Measurements from ENCODE around the gene PDXP. TPM values are rescaled to one million over a fixed set of nuclear protein-coding genes. Genes with fewer than 3 reads are reported as not detected.

Gene PDXP
- total and polyA plus RNA-seq, 2 of the 13 experiments (the other 11 are each of a cell fraction or from before 2014, with no cell fraction given): 58.2 to 70.6 TPM

DNA sequence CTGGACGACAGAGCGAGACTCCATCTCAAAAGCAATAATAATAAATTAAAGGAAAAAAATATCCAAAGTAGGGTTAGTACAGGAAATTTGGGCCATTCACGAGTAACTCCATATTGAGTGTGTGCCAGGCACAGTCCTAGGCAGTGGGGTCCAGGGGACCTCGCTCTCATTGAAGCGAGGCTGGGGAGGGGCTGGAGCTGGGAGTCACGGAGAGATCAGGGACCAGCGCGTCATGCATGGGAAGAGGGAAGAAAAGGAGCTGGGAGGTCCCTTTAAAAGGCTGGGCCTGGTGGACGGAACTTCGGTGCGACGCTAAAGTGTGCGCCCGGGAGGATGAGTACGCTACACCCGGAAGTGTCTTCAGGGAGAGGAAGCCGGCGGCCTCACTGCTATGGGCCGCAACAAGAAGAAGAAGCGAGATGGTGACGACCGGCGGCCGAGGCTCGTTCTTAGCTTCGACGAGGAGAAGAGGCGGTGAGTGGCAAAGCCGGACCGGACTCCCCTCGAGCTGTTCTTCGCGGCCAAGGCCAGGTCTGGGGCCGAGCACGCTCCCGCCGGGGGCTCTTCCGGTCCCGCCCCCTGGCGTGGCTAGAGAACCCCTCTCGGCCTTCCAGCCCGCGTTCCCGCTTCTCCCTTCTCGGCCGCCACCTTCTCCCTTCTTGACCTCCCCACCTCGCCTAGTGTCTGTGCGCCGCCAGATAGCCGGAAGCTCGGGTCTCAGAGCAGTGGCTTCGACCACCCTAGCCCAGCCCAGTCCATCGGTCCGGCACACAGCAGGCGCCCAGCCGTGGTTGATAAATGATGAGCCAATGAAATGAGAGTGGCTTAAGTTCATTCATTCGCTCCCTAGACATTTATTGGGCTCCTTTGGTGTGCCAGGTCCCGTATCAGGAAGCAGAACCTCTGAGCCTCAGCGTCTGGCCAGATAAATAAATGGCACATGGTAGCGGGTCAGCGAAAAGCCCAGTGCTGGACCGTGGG, 27.8 kb downstream of the PDXP start, which contains the start of gene NOL12 (continued):
- TF ChIP-seq ZNF615 (CRISPR knock-in tag; IDR thresholded peaks at IDR 0.05; ENCODE audit: borderline replicate concordance): no peak
- TF ChIP-seq, protein P1, sequence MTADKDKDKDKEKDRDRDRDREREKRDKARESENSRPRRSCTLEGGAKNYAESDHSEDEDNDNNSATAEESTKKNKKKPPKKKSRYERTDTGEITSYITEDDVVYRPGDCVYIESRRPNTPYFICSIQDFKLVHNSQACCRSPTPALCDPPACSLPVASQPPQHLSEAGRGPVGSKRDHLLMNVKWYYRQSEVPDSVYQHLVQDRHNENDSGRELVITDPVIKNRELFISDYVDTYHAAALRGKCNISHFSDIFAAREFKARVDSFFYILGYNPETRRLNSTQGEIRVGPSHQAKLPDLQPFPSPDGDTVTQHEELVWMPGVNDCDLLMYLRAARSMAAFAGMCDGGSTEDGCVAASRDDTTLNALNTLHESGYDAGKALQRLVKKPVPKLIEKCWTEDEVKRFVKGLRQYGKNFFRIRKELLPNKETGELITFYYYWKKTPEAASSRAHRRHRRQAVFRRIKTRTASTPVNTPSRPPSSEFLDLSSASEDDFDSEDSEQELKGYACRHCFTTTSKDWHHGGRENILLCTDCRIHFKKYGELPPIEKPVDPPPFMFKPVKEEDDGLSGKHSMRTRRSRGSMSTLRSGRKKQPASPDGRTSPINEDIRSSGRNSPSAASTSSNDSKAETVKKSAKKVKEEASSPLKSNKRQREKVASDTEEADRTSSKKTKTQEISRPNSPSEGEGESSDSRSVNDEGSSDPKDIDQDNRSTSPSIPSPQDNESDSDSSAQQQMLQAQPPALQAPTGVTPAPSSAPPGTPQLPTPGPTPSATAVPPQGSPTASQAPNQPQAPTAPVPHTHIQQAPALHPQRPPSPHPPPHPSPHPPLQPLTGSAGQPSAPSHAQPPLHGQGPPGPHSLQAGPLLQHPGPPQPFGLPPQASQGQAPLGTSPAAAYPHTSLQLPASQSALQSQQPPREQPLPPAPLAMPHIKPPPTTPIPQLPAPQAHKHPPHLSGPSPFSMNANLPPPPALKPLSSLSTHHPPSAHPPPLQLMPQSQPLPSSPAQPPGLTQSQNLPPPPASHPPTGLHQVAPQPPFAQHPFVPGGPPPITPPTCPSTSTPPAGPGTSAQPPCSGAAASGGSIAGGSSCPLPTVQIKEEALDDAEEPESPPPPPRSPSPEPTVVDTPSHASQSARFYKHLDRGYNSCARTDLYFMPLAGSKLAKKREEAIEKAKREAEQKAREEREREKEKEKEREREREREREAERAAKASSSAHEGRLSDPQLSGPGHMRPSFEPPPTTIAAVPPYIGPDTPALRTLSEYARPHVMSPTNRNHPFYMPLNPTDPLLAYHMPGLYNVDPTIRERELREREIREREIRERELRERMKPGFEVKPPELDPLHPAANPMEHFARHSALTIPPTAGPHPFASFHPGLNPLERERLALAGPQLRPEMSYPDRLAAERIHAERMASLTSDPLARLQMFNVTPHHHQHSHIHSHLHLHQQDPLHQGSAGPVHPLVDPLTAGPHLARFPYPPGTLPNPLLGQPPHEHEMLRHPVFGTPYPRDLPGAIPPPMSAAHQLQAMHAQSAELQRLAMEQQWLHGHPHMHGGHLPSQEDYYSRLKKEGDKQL (CRISPR knock-in tag; IDR thresholded peaks at IDR 0.05; ENCODE audit: low read depth): no peak
- TF ChIP-seq, protein P2, sequence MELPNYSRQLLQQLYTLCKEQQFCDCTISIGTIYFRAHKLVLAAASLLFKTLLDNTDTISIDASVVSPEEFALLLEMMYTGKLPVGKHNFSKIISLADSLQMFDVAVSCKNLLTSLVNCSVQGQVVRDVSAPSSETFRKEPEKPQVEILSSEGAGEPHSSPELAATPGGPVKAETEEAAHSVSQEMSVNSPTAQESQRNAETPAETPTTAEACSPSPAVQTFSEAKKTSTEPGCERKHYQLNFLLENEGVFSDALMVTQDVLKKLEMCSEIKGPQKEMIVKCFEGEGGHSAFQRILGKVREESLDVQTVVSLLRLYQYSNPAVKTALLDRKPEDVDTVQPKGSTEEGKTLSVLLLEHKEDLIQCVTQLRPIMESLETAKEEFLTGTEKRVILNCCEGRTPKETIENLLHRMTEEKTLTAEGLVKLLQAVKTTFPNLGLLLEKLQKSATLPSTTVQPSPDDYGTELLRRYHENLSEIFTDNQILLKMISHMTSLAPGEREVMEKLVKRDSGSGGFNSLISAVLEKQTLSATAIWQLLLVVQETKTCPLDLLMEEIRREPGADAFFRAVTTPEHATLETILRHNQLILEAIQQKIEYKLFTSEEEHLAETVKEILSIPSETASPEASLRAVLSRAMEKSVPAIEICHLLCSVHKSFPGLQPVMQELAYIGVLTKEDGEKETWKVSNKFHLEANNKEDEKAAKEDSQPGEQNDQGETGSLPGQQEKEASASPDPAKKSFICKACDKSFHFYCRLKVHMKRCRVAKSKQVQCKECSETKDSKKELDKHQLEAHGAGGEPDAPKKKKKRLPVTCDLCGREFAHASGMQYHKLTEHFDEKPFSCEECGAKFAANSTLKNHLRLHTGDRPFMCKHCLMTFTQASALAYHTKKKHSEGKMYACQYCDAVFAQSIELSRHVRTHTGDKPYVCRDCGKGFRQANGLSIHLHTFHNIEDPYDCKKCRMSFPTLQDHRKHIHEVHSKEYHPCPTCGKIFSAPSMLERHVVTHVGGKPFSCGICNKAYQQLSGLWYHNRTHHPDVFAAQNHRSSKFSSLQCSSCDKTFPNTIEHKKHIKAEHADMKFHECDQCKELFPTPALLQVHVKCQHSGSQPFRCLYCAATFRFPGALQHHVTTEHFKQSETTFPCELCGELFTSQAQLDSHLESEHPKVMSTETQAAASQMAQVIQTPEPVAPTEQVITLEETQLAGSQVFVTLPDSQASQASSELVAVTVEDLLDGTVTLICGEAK (IDR thresholded peaks at IDR 0.05): peak; percentile 92
- TF ChIP-seq, protein P2 (CRISPR knock-in tag; IDR thresholded peaks at IDR 0.05): no peak; the same call in 1 of the 2 replicates
- TF ChIP-seq, protein P3, sequence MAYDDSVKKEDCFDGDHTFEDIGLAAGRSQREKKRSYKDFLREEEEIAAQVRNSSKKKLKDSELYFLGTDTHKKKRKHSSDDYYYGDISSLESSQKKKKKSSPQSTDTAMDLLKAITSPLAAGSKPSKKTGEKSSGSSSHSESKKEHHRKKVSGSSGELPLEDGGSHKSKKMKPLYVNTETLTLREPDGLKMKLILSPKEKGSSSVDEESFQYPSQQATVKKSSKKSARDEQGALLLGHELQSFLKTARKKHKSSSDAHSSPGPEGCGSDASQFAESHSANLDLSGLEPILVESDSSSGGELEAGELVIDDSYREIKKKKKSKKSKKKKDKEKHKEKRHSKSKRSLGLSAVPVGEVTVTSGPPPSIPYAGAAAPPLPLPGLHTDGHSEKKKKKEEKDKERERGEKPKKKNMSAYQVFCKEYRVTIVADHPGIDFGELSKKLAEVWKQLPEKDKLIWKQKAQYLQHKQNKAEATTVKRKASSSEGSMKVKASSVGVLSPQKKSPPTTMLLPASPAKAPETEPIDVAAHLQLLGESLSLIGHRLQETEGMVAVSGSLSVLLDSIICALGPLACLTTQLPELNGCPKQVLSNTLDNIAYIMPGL (CRISPR knock-in tag; IDR thresholded peaks at IDR 0.05; ENCODE audit: borderline replicate concordance in 1 of 2, low read depth in 1 of 2): peak; percentile 70 to 79; a peak in 2 of 4 replicates
- TF ChIP-seq, protein P4, sequence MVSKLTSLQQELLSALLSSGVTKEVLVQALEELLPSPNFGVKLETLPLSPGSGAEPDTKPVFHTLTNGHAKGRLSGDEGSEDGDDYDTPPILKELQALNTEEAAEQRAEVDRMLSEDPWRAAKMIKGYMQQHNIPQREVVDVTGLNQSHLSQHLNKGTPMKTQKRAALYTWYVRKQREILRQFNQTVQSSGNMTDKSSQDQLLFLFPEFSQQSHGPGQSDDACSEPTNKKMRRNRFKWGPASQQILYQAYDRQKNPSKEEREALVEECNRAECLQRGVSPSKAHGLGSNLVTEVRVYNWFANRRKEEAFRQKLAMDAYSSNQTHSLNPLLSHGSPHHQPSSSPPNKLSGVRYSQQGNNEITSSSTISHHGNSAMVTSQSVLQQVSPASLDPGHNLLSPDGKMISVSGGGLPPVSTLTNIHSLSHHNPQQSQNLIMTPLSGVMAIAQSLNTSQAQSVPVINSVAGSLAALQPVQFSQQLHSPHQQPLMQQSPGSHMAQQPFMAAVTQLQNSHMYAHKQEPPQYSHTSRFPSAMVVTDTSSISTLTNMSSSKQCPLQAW (CRISPR knock-in tag; IDR thresholded peaks at IDR 0.05): no peak
- no peak for TF ChIP-seq NFE2L1 (CRISPR knock-in tag; IDR thresholded peaks at IDR 0.05; ENCODE audit: borderline replicate concordance)

Data from HepG2 (cell line).